HG03045 (cell line): ENCODE measurements around the gene TRAF3IP3.
A peak's percentile ranks its signal among the peaks of the same experiment; 100 is the strongest.

ENCODE experiments used
- ATAC-seq: cut with Tn5 transposase; IDR thresholded peaks from one replicate; pipeline ENCODE4 v1.9.1; 2021; ENCODE audit warnings: mild to moderate bottlenecking, moderate library complexity; ENCODE audit not compliant: unreplicated experiment

TRAF3IP3 gene

GRCh38 chr1:209736490-209737117 lies 19.2 kb upstream of the TRAF3IP3 start:
- no peak for ATAC-seq

DNA sequence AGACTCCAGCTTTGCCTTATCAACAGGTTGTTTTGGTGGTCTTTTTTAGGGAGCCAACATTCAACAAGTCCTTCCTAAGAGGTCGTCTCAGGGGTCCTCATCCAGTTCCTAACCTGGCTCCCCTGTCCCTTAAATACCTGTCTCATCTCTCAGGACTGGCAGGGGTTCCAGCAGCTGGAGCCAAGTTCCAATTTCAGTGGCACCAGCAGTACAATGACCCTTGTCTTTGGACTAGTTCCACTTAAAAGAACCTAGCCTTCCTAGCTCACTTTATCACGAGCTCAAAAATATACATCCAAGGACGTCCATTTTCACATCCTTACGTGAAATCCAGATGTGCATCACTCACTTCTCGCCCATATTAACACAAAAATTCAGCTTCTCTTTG lies 18.7 kb upstream of the TRAF3IP3 start:
- no peak for ATAC-seq

GRCh38 chr1:209738270-209738669 lies 17.6 kb upstream of the TRAF3IP3 start:
- ATAC-seq = no peak

DNA sequence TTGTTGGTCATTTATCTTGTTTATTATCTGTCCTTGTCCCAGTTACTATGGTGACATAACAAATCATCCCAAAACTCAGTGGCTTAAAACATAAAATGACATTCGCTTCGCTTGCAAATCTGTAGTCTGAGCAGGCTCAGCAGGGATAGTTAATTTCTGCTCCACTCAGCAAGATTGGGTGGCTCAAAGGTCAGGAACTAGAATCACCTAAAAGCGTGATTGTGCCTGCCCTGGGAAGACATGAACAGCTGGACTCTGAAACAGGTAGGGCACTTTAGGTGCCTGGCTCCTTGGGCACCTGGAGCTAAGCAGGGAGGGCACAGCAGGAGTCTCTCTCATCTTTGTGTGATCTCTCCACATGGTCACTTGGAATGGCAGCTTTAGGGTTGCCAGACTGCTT lies 14.7 kb upstream of the TRAF3IP3 start:
- no peak for ATAC-seq

DNA sequence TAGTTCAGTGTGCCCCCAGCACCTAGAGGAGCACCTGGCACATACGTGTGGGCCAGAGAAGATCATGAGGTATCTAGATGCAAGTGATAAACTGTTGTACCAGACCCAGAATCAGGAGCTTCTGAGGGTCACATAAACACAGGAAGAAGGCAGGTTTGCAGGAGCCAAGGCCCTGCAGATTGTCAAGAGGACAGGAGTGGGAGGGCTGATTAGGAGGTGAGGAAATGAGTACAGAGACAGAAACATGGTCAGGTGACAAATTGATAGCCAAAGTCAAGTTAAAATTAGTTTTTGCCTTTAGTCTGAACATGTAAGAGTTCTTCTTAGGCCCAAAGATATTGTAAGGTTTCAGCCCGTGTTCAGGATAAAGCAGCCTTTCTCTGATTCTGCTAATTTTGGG lies 14.0 kb upstream of the TRAF3IP3 start:
- ATAC-seq = no peak

- no peak for ATAC-seq
These were observed 13.3 kb upstream of the TRAF3IP3 start for GRCh38 chr1:209742409-209743144.

DNA sequence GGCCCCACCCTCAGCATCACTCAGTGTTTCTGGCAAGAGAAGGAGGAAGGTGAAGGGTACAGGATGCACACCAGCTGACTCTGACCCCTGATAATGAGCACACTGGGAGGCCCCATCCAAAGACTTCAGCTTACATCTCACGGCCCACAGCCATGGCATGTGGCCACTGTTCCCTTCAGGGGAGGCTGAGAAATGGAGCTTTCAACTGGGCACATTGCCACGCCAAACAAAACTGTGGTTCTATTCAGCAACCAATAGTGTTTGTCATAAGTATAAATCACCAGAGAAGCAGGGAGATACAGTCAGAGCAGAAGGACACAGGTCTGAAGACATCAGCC lies 12.7 kb upstream of the TRAF3IP3 start:
- no peak for ATAC-seq

DNA sequence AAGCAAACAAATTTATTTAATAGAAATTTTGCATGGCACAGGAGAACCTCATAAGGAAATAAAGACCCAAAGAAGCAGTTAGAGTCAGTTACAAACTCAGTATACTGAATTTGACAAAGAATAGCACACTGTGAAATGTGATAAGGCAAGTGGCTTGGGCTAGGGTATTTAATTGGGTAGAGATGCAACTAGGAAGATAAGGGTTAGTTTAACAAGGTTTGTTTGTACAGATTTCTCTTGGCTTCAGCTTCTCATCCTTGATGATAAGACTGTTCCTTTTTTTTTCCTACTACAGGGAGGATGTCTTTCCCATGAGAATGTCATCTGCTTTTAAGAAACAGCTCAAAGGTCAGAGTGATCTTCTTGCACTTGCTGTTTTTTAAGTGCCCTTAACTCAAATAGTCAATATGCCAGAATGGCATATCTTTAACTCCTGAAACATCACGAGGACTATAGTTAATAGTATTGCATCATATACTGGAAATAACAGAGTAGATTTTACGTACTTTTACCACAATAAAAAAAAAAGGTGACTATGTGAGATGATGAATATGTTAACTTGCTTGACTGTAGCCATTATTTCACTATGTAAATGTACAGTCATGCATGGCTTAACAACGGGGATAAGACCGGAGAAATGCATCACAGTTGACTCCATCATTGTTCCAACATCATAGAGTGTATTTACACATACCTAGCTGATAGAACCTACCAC lies 9.2 kb upstream of the TRAF3IP3 start:
- no peak for ATAC-seq

DNA sequence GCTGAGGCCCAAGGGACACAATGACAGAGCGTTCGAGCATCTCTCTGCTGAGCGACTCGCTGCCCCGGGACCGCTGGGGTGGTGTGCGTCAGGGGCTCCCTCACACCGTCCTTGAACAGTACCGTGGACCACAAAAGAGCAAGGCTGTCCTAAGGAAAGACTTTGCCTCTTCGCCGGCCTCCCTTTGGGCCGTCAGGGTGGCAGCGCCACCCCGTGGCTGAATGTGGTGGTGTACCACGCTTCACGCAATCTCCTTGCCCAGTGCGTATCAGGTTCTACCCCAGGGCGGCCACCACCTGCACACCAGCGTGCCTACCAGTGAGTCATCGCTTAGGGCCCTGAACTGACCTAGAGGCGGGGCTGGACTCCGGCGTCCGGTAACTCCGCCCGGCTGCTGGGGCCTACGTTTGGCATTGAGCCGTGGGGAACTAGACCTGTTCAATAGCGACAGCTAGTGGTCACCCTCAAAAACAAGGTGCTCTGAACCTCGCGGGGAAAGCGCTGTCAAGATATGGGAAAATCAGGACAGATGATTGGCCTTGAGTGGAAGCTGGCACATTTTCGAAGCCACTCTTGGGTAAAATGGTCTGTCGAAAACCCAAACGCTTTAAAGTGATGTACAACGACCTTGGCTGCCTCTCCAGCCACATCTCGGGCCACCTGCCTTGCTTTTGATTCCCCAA lies 8.1 kb upstream of the TRAF3IP3 start:
- ATAC-seq = peak; percentile 87

- ATAC-seq = no peak
These were observed 7.2 kb upstream of the TRAF3IP3 start for GRCh38 chr1:209748620-209749019.

- no peak for ATAC-seq
These were observed 6.6 kb upstream of the TRAF3IP3 start for GRCh38 chr1:209749205-209749604.

DNA sequence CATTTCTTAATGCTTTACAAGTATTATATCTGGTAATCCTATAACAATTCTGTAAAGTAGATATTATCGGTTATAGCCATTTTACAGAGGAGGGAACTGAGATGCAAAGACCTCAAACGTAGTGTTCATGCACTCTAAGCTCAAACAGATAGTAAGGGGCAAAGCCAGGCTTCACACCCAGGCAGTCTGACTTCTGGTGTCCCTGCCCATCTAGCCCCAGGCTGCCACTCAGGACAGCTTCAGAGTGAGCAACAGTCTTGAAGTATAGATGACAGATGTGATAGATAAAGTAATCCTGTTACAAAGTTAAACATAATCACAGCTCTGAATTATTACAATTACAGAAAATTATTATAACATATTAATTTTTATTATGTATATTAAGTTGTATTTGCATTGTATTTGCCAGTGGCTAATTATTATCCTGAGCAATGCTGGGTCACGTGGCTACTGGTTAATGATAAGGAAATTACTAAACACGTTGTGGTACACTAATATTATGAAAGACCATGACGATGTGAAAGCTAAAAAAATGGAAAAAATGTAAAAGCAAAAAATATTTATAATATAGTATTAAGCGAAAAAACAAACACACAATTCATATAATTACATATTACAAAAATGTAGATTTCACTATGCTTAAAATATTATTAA lies 6.1 kb upstream of the TRAF3IP3 start:
- no peak for ATAC-seq

DNA sequence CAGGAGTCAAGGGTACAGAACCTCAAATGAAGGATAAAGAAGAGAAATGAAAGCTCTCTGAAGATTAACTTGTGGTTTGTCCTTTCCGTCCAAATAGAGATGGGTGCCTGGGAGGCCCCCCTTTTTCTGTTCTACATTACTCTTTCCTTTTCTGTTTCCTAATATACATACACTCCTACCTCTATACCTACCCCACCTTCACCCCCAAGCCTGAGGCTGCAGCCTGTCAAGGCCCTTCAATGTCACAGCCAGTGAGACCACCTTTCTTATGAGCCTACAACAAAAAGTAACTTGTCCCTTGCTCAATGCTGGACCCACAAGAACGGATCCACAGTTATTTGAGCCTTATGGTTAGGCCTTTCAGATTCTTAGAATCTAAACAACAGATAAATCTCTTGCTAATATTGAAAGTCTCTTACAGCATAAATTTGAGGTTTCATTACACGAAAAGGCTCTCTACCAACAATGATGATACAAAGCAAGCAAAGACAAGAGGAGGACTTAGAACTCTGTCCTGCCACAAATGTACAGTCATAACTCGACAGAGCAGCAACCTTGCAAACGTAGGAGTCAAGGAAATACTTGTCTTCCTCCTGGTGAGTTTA lies 4.1 kb upstream of the TRAF3IP3 start:
- ATAC-seq = peak; percentile 42

DNA sequence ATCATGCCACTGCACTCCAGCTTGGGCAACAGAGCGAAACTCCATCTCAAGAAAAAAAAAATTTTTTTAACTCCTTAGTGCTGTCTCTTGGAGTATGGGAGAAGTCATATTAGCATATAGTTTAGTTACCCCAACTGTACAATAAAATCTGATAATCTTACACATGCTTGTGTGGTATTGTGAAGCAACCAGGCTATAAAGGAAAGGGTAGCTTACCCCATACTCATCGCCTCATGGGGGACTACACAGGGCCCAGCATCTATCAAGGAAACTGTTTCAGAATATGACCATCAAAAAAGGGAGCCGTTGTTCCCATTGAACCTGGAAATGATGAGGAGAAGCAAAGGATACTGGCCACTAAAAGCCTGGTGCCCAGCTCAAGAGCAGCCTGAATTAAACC lies 3.0 kb upstream of the TRAF3IP3 start:
- ATAC-seq = no peak

- ATAC-seq = no peak
These were observed 597 bp upstream of the TRAF3IP3 start for GRCh38 chr1:209755256-209755655.

GRCh38 chr1:209756615-209757445 lies 977 bp downstream of the TRAF3IP3 start:
- peak; percentile 21 for ATAC-seq

DNA sequence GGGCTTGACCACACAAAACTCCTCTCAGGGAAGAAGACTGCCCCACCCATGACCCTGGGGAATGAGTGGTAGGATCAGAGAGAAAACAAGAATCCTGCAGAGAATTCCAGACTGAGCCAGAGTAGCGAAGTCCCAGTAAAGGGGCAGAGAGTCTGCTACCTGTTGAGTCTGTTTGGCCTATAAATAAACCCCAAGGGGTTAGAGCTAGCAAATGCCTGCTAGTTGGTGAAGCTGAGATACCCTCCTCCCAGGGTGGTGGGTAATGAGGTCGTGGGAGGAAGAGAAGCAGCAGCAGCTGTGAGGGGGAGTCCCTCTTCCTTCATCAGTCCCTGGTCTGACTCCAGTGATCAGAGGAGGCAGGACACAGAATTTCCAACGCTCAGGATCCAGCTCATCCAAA lies 2.5 kb downstream of the TRAF3IP3 start:
- ATAC-seq = no peak

GRCh38 chr1:209759829-209760359 lies 4.0 kb downstream of the TRAF3IP3 start:
- ATAC-seq = no peak

DNA sequence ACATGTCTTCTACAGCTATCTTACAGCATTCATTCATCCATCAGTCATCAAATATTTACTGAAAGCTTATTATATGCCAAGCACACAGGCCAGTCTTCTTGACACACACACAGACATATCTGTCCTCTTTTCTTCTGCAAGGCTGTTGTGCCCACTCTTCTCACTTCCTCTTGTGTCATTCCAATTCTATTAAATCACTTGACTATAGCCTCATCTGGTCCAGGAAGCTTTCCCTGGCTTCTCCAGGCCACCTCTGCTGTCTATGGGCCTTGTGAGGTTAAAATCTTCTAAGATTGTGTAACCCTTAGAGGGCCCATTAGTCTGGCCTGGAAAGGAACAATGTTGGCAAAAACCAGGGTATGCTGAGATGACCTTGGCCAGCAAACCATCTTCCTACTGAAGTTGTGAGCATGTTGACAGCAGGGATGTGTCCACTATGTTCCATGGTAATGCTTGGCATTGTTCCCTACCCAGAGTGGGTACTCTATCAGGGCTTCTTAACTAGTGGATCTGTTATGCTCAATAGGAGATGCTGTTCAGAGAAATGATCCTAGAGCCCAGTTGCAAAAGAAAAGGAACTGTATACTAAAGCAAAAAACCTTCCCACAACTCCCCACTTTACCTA lies 5.3 kb downstream of the TRAF3IP3 start:
- ATAC-seq = no peak
